ENCODE results near the gene ZSCAN16.

The ZSCAN16 gene

DNA sequence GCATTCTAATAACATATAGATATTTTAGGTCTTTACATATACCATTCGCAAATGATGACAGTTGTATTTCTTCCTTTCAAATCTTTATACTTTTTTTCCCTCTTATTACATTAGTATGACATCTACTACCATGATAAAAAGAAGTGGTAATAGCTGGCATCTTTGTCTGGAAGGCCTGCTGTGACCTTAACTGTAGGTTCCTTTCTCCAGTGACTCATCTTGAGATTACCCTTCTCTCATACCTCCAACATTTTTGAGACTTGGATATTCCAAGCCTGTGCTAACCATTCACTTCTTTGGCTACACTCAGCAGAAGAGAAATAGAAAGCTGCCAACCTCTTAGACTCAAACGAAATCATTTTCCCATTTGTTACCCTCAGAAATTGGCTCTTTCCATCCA, 47.6 kb downstream of the ZSCAN16 start:
- no peak for DNase-seq (ENCODE audit: low read depth)

DNA sequence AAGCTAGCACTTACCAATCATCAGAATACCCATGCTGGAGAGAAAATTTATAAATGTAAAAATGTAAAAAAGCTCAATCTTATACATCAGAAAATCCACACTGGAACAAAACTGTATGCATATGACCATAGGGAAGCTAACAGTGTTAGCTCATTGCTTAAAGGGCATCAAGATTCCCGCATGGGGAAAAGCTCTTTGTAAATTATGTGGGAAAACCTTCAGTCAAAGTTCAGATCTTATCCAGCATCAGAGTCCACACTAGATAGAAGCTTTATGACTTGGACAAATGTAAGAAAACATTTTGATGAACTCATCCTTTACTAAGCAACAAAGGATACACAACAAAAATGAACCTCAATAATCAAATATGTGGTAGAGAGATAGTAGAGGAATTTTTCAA, 52.0 kb downstream of the ZSCAN16 start:
- no peak for DNase-seq (ENCODE audit: low read depth)

All from amniotic epithelial cell (primary cell).